Mammary epithelial cell (primary cell): ENCODE results near the gene PTCRA.

ENCODE experiments used
- EZH2 ChIP-seq: IDR thresholded peaks from 2 replicates; pipeline ENCODE4 v1.6.1; 2012; ENCODE audit warnings: low read length, inconsistent platforms, borderline replicate concordance
- TF ChIP-seq, protein P1 (sequence below), 2 donors: IDR thresholded peaks in 1 of 2; conservative IDR thresholded peaks in 1 of 2; 2 replicates each; pipeline ENCODE4 v1.5.1; 2011 to 2012; ENCODE audit warnings: inconsistent platforms in 2 of 2, low read length in 2 of 2, mild to moderate bottlenecking in 2 of 2, control low read depth in 1 of 2, low read depth in 1 of 2; ENCODE audit not compliant: insufficient read depth in 1 of 2; ENCODE audit errors: extremely low read depth in 1 of 2

GRCh38 chr6:42928986-42929820 lies 13.3 kb downstream of the PTCRA start, which contains the start of gene CNPY3:
- TF ChIP-seq, protein P1, sequence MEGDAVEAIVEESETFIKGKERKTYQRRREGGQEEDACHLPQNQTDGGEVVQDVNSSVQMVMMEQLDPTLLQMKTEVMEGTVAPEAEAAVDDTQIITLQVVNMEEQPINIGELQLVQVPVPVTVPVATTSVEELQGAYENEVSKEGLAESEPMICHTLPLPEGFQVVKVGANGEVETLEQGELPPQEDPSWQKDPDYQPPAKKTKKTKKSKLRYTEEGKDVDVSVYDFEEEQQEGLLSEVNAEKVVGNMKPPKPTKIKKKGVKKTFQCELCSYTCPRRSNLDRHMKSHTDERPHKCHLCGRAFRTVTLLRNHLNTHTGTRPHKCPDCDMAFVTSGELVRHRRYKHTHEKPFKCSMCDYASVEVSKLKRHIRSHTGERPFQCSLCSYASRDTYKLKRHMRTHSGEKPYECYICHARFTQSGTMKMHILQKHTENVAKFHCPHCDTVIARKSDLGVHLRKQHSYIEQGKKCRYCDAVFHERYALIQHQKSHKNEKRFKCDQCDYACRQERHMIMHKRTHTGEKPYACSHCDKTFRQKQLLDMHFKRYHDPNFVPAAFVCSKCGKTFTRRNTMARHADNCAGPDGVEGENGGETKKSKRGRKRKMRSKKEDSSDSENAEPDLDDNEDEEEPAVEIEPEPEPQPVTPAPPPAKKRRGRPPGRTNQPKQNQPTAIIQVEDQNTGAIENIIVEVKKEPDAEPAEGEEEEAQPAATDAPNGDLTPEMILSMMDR (conservative IDR thresholded peaks at IDR 0.05 in 1 of 2, IDR thresholded peaks at IDR 0.05 in 1 of 2; ENCODE audit: extremely low read depth in 1 of 2, insufficient read depth in 1 of 2, low read depth in 1 of 2, low read length in 2 of 2): no peak
- no peak for TF ChIP-seq EZH2
